ENCODE measurements around the gene EHMT1. TPM values are rescaled to one million over a fixed set of nuclear protein-coding genes. Genes with fewer than 3 reads are reported as not detected.

Gene EHMT1
- total and polyA plus RNA-seq, 2 experiments from 2014 or later = 162 to 177 TPM

DNA sequence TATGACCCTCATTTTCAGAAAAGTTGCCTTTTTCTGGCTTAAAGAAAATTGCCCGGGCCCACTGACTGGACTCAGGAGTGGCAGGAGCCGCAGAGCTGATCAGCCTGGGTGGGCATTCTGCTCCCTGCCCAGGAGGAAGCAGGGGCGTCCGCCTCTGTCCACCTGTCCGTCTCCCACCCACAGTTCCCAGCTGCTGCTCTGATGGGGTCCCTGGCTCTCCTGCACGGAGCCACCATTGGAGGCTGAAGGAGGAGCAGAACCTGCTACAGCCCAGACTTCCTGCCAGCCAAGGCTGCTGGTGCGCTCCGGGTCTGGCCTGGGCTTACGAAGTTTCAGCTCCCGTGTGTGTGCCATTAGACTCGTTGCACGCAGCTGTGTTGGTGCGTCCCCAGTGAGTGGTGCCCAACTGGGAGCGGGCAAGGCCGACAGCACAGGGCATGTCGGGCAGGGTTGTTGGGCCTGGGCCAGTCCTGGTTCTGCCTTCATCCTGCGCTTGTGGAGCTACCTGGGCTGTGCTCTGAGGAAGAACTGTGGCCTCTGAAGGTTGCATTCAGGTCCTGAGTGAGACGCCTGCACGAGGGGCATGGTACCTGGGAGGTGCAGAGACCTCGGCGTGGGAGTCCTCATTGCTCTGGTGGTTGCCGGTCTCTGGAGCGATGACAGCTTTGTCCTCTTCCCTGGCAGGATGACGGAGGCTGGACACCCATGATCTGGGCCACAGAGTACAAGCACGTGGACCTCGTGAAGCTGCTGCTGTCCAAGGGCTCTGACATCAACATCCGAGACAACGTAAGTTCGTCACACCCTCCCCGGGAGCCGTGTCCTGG, 181.6 kb downstream of the EHMT1 start:
- H2AFZ ChIP-seq = no peak overlapping the region
- no peaks in the 10 kb centered on the region for H3K27me3 ChIP-seq (ENCODE audit: insufficient read depth)
- Mint-ChIP-seq H3K27ac (no peak overlapping the region), H3K4me1 (no peaks in the 10 kb centered on the region), H3K36me3 (ENCODE audit: low read depth) (peaks cover 92% of the 10 kb centered on the region), H3K9me3 (no peaks in the 10 kb centered on the region), H3K4me3 (no peak overlapping the region), H3K27me3 (ENCODE audit: insufficient read depth, low read depth, poor library complexity) (peaks cover 14% of the 10 kb centered on the region)
- H3K27ac ChIP-seq (ENCODE audit: low read depth) = no peak overlapping the region
- H3K36me3 ChIP-seq (ENCODE audit: insufficient read depth) = peaks cover 6% of the 10 kb centered on the region
- H3K4me3 ChIP-seq = no peak overlapping the region
- no peaks in the 10 kb centered on the region for H3K4me1 ChIP-seq (ENCODE audit: insufficient read depth)
- H3F3A ChIP-seq (replicated peaks; ENCODE audit: low read depth) = no peaks in the 10 kb centered on the region
- ATAC-seq = no peak
- no peaks in the 10 kb centered on the region; the same call in none of the 2 replicates for H3K79me2 ChIP-seq (replicated peaks; ENCODE audit: insufficient read depth)
- H3K9me2 ChIP-seq (ENCODE audit: insufficient read depth) = no peaks in the 10 kb centered on the region
- H4K20me1 ChIP-seq (replicated peaks; ENCODE audit: insufficient read depth) = no peaks in the 10 kb centered on the region
- H3K4me2 ChIP-seq = no peak overlapping the region
- no peak for TF ChIP-seq EZH2 (IDR thresholded peaks at IDR 0.05; ENCODE audit: low read depth, unreplicated experiment)
- TF ChIP-seq, protein P1, sequence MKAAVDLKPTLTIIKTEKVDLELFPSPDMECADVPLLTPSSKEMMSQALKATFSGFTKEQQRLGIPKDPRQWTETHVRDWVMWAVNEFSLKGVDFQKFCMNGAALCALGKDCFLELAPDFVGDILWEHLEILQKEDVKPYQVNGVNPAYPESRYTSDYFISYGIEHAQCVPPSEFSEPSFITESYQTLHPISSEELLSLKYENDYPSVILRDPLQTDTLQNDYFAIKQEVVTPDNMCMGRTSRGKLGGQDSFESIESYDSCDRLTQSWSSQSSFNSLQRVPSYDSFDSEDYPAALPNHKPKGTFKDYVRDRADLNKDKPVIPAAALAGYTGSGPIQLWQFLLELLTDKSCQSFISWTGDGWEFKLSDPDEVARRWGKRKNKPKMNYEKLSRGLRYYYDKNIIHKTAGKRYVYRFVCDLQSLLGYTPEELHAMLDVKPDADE (IDR thresholded peaks at IDR 0.05) = no peak
- TF ChIP-seq CREB1 (CRISPR knock-in tag; IDR thresholded peaks at IDR 0.05; ENCODE audit: low read depth) = no peak
- no peak for TF ChIP-seq ZNF462 (CRISPR knock-in tag; IDR thresholded peaks at IDR 0.05)
- no peak for TF ChIP-seq JUNB (IDR thresholded peaks at IDR 0.05; ENCODE audit: unreplicated experiment)
- no peak for TF ChIP-seq ZNF114 (CRISPR knock-in tag; IDR thresholded peaks at IDR 0.05)
- TF ChIP-seq STAT1 (IDR thresholded peaks at IDR 0.05; ENCODE audit: unreplicated experiment) = no peak
- TF ChIP-seq POLR2AphosphoS5 (IDR thresholded peaks at IDR 0.05; ENCODE audit: low read depth) = no peak
- no peak for TF ChIP-seq EZH2phosphoT487 (IDR thresholded peaks at IDR 0.05; ENCODE audit: unreplicated experiment)
- no peak for TF ChIP-seq REST (IDR thresholded peaks at IDR 0.05; ENCODE audit: unreplicated experiment)
- TF ChIP-seq, protein P2, sequence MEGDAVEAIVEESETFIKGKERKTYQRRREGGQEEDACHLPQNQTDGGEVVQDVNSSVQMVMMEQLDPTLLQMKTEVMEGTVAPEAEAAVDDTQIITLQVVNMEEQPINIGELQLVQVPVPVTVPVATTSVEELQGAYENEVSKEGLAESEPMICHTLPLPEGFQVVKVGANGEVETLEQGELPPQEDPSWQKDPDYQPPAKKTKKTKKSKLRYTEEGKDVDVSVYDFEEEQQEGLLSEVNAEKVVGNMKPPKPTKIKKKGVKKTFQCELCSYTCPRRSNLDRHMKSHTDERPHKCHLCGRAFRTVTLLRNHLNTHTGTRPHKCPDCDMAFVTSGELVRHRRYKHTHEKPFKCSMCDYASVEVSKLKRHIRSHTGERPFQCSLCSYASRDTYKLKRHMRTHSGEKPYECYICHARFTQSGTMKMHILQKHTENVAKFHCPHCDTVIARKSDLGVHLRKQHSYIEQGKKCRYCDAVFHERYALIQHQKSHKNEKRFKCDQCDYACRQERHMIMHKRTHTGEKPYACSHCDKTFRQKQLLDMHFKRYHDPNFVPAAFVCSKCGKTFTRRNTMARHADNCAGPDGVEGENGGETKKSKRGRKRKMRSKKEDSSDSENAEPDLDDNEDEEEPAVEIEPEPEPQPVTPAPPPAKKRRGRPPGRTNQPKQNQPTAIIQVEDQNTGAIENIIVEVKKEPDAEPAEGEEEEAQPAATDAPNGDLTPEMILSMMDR (conservative IDR thresholded peaks at IDR 0.05; ENCODE audit: low read depth in 2 of 2) = no peak
- TF ChIP-seq NANOG (IDR thresholded peaks at IDR 0.05; ENCODE audit: borderline replicate concordance) = no peak
- no peak for TF ChIP-seq ZNF331 (CRISPR knock-in tag; IDR thresholded peaks at IDR 0.05; ENCODE audit: low read depth)
- no peak for DNase-seq (ENCODE audit: low spot score)
